Heart left ventricle (tissue), 16 donors: Measurements from ENCODE around the gene TOR4A. TPM values are rescaled to one million over a fixed set of nuclear protein-coding genes. Genes with fewer than 3 reads are reported as not detected.
A peak's percentile ranks its signal among the peaks of the same experiment; 100 is the strongest.

Experiments used
- ATAC-seq, 4 donors: fragments of 200-7000 bp; cut with Tn5 transposase; one replicate each; pipeline ENCODE4 v1.9.1; 2020 to 2022; ENCODE audit warnings: moderate library complexity in 4 of 4, mild to moderate bottlenecking in 3 of 4, moderate number of reproducible peaks in 1 of 4
- DNase-seq, 5 donors: peaks; one replicate each; pipeline ENCODE4 v3.0.0-alpha.2; 2020
- H3K27ac ChIP-seq, 12 donors: fragments of 200-600 bp; sonication (generic) in 4 of 12; one replicate each; pipeline versions ENCODE4 v1.5.0 to v1.8.0; 2016 to 2022; ENCODE audit warnings: mild to moderate bottlenecking in 2 of 12
- H3K27me3 ChIP-seq, 9 donors: fragments of 200-600 bp; sonication (generic) in 2 of 9; one replicate each; pipeline versions ENCODE4 v1.5.1 to v1.8.0; 2016 to 2022; ENCODE audit warnings: mild to moderate bottlenecking in 3 of 9
- H3K36me3 ChIP-seq, 9 donors: fragments of 200-600 bp; sonication (generic) in 2 of 9; one replicate each; pipeline versions ENCODE4 v1.5.0 to v1.8.0; 2018 to 2022; ENCODE audit warnings: mild to moderate bottlenecking in 2 of 9
- H3K4me1 ChIP-seq, 12 donors: fragments of 200-600 bp; sonication (generic) in 4 of 12; one replicate each; pipeline versions ENCODE4 v1.5.0 to v1.8.0; 2016 to 2022; ENCODE audit warnings: mild to moderate bottlenecking in 3 of 12
- H3K4me3 ChIP-seq, 12 donors: fragments of 200-600 bp; sonication (generic) in 4 of 12; one replicate each; pipeline versions ENCODE4 v1.5.0 to v1.8.0; 2017 to 2022; ENCODE audit warnings: mild to moderate bottlenecking in 9 of 12, moderate library complexity in 4 of 12
- H3K9me3 ChIP-seq, 12 donors: fragments of 200-600 bp; sonication (generic) in 4 of 12; one replicate each; pipeline versions ENCODE4 v1.5.0 to v1.8.0; 2016 to 2022; ENCODE audit warnings: mild to moderate bottlenecking in 1 of 12
- CTCF ChIP-seq, 12 donors: fragments of 200-600 bp; sonication (generic) in 4 of 12; IDR thresholded peaks; one replicate each; pipeline versions ENCODE4 v1.5.0 to v1.8.0; 2018 to 2022; ENCODE audit warnings: antibody characterized with exemption in 12 of 12, mild to moderate bottlenecking in 5 of 12
- POLR2A ChIP-seq, 2 donors: fragments of 450-650 bp; IDR thresholded peaks; one replicate each; pipeline ENCODE4 v1.6.1; 2017; ENCODE audit warnings: antibody characterized with exemption in 2 of 2, mild to moderate bottlenecking in 2 of 2, moderate library complexity in 2 of 2
- WGBS, 4 donors: extraction: QIAGEN DNeasy Blood & Tissue Kit in 2 of 4; methylation state at CpG; one replicate each; pipeline versions ENCODE4 v1.1.5 to v1.1.7; 2013 to 2018; 5-methylcytosine and 5-hydroxymethylcytosine counted together
- intact Hi-C, 10 donors: fragments of 100-400 bp; cut with DNase I; formaldehyde crosslinking; loops; one replicate each; pipeline versions ENCODE4 v1.11.1 to v1.14.2; 2022
- polyA plus RNA-seq, 2 donors: library from polyadenylated mRNA; stranded (reverse); fragments of 200-250 nt; gene quantifications; one replicate each; pipeline ENCODE4 v1.2.3, GENCODE V29; 2013
- total RNA-seq, 9 donors: library from RNA; depleted of rRNA in 2 of 9; stranded (reverse); fragments of >200 nt in 2 of 9; fragmentation: NEBNext Ultra II Directional in 3 of 9; extraction: Animal tissue kit (Norgen Biotek cat#: 25700) in 3 of 9; gene quantifications; one replicate each; pipeline versions ENCODE4 v1.1.0 to v1.2.4, GENCODE V29; 2016 to 2023
- donor health status: ischemic (EF 13 %, LVEDD 7.1; RV severe dilation, severe dysfunction).
- donor health status: healthy with polysubstance abuse.
- donor health status: DM: no; HTN: yes; CAD: no.
- donor health status: DM: no; HTN: no; CAD: no.
- donor health status: ischemic (EF 25% LVEDD 6.9; RV normal size, moderate dysfunction).
- donor health status: ischemic (EF 25% LVEDD 5.7; RV mildly dilated, moderate dysfunction).
- donor health status: healthy.
- donor health status: DM: yes; HTN: yes; CAD: no.
- donor health status: ischemic (EF 35%, LVEDD 5.7; RV mildly dilated, moderate dysfunction).
- donor health status: nonischemic (EF 11% LVEDD 7.7; RV severe dilation, severe dysfunction).
- donor health status: DM: yes; HTN: yes; CAD: no.
- donor health status: PGD.
- donor health status: ischemic (EF 29% LVEDD 5.4; RV normal size, mild dysfunction).
- donor health status: nonischemic (EF 23%, LVEDD 6.1; RV moderate dilation, normal function).

The TOR4A gene
- total and polyA plus RNA-seq, 11 donors = 6.6 to 46.4 (median 16.4) TPM

DNA sequence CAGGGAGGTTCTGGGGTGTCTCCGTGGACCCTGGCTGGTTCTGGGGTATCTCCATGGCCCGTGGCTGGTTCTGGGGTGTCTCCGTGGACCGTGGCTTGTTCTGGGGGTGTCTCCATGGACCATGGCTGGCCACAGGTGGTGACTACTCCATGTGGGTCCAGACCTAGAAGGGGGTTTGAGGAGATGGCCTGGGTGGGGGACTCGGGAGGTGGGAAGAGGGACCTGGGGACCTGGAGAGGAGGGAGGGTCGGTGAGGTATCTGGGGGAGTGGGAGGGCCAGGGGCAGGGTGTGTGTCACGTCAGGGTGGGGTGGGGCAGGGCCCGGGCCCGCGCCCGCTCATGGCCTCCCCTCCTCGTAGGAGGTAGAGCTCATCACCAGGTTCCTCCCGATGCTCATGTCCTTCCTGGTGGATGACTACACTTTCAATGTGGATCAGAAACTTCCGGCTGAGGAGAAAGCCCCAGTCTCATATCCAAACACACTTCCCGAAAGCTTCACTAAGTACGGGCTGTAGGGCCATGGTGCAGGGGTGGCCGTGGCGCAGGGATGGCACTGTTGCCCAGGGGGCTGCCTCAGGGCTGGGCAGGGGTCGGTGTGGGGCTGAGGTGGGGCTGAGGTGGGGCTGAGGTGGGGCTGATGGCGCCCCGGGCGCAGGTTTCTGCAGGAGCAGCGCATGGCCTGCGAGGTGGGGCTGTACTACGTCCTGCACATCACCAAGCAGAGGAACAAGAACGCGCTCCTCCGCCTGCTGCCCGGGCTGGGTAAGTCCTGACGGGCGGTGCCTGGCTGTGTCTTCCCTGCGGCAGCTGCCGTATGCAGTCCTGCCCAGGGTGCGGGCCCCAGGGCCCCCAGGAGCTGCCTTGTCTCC is 10.7 kb upstream of the TOR4A start:
- H3K36me3 ChIP-seq = peaks cover 0 to 73% (median 53%) of the 10 kb centered on the region in 9 donors
- no peaks in the 10 kb centered on the region for H3K9me3 ChIP-seq
- no peak overlapping the region for H3K4me3 ChIP-seq
- DNase-seq (peak in 3 of 5 donors; percentile 7 to 63 (median 26)), ATAC-seq (no peak)
- TF ChIP-seq CTCF (IDR thresholded peaks at IDR 0.05) = no peak
- TF ChIP-seq POLR2A (IDR thresholded peaks at IDR 0.05) = no peak
- WGBS, 4 donors = 91 to 95% (median 92%) methylated on average over 31 to 34 of the region's 34 CpGs
- H3K27me3 ChIP-seq = no peaks in the 10 kb centered on the region
- no peak overlapping the region for H3K27ac ChIP-seq
- intact Hi-C loops = no loop called here
- peaks cover 3 to 61% (median 27%) of the 10 kb centered on the region in 12 donors for H3K4me1 ChIP-seq

DNA sequence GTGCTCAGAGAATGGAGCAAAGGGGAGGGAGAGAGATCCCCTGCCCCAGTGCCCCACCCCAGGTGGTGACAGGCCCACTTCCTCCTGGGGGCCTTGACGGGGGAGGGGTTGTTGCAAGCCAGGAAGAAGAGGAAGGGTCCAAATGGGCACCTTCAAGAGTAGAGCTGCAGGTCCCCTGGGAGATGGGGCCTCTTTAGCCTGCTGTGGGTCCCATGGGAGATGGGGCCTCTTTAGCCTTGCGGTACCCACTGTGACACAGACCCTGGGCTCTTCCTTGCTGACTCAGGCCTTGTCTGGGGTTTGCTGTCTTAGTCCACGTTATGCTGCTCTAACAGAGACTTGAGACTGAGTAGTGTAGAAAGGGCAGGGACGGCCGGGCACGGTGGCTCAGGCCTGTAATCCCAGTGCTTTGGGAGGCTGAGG is 9.6 kb upstream of the TOR4A start:
- intact Hi-C loops = no loop called here
- Histone ChIP-seq H3K27me3 (no peaks in the 10 kb centered on the region), H3K36me3 (peaks cover 0 to 83% (median 56%) of the 10 kb centered on the region in 9 donors), H3K9me3 (no peaks in the 10 kb centered on the region), H3K4me1 (peaks cover 3 to 62% (median 30%) of the 10 kb centered on the region in 12 donors), H3K27ac (peak overlapping the region in 11 of 12 donors; percentile 67 to 93 (median 82)), H3K4me3 (peak overlapping the region in 8 of 12 donors; percentile 30 to 53 (median 43))
- TF ChIP-seq POLR2A (IDR thresholded peaks at IDR 0.05) = no peak
- TF ChIP-seq CTCF (IDR thresholded peaks at IDR 0.05) = no peak
- 84 to 93% (median 90%) methylated on average over 4 to 6 of the region's 6 CpGs for whole genome bisulfite sequencing, 4 donors
- ATAC-seq (no peak), DNase-seq (peak in 1 of 5 donors; percentile 7)

- Histone ChIP-seq H3K36me3 (peaks cover 0 to 85% (median 58%) of the 10 kb centered on the region in 9 donors), H3K27ac (peak overlapping the region; percentile 67 to 93 (median 82)), H3K9me3 (no peaks in the 10 kb centered on the region), H3K4me3 (peak overlapping the region in 10 of 12 donors; percentile 30 to 53 (median 40)), H3K4me1 (peaks cover 3 to 62% (median 30%) of the 10 kb centered on the region in 12 donors), H3K27me3 (no peaks in the 10 kb centered on the region)
- 46 to 66% (median 55%) methylated on average over 19 of the region's 19 CpGs for WGBS, 4 donors
- TF ChIP-seq CTCF (IDR thresholded peaks at IDR 0.05) = no peak
- no peak for TF ChIP-seq POLR2A (IDR thresholded peaks at IDR 0.05)
- DNase-seq (peak in 4 of 5 donors; percentile 37 to 66 (median 52)), ATAC-seq (peak; percentile 6 to 36 (median 27))
- intact Hi-C loops = no loop called here
Measured at GRCh38 chr9:137268538-137269201, 8.9 kb upstream of the TOR4A start.
